IMR-90 (cell line): ENCODE measurements around the gene TBC1D9B. TPM values are rescaled to one million over a fixed set of nuclear protein-coding genes. Genes with fewer than 3 reads are reported as not detected.

Source experiments
- ATAC-seq: fragments of 200-7000 bp; cut with Tn5 transposase; 2 replicates; pipeline ENCODE4 v1.9.1; 2020; ENCODE audit warnings: low read depth, mild to moderate bottlenecking, moderate library complexity
- BruUV-seq: library from RNA; stranded (reverse); fragments of 400-500 nt; replicated peaks from 2 replicates; lab custom pipeline; 2021; lab: Mats Ljungman, UMichigan
- CTCF ChIA-PET: fragments of 300-600 bp; formaldehyde crosslinking; extraction: SDS; loops from one replicate; lab custom pipeline; 2021; ENCODE audit warnings: antibody characterized with exemption; lab: Yijun Ruan, JAX
- POLR2A ChIA-PET: fragments of 300-600 bp; sonication (Branson Sonifier 250); formaldehyde crosslinking; loops from one replicate; lab custom pipeline; 2022; ENCODE audit warnings: antibody characterized with exemption; ENCODE audit not compliant: unreplicated experiment; lab: Charles Lee
- DNase-seq: peaks from one replicate; pipeline ENCODE4 v3.0.0; 2013
- H2AFZ ChIP-seq: replicated peaks from 2 replicates; pipeline ENCODE3; 2013; ENCODE audit warnings: low read length, mild to moderate bottlenecking; ENCODE audit not compliant: poor library complexity
- H2AK5ac ChIP-seq: 2 replicates; pipeline ENCODE4 v1.6.1; 2013; ENCODE audit warnings: low read depth, low read length, inconsistent platforms
- H2AK9ac ChIP-seq: replicated peaks from 2 replicates; pipeline ENCODE3; 2013; ENCODE audit warnings: mild to moderate bottlenecking, low read depth, low read length, moderate library complexity; ENCODE audit not compliant: poor library complexity
- H2BK120ac ChIP-seq: 2 replicates; pipeline ENCODE4 v1.6.1; 2013; ENCODE audit warnings: low read depth, low read length, inconsistent platforms
- H2BK15ac ChIP-seq: 3 replicates; pipeline ENCODE4 v1.6.1; 2013; ENCODE audit warnings: low read depth, low read length, inconsistent platforms
- H2BK20ac ChIP-seq: 2 replicates; pipeline ENCODE4 v1.6.1; 2013; ENCODE audit warnings: low read depth, mild to moderate bottlenecking, inconsistent platforms, low read length, moderate library complexity
- H2BK5ac ChIP-seq: 2 replicates; pipeline ENCODE4 v1.6.1; 2013; ENCODE audit warnings: mild to moderate bottlenecking, low read depth, low read length, inconsistent platforms; ENCODE audit not compliant: poor library complexity, severe bottlenecking
- H3K14ac ChIP-seq: replicated peaks from 2 replicates; pipeline ENCODE4 v1.6.1; 2013; ENCODE audit warnings: low read depth, low read length, inconsistent platforms
- H3K18ac ChIP-seq: 2 replicates; pipeline ENCODE4 v1.6.1; 2013; ENCODE audit warnings: low read depth, low read length, control low read depth
- H3K23ac ChIP-seq: 2 replicates; pipeline ENCODE4 v1.6.1; 2013; ENCODE audit warnings: low read depth, low read length, inconsistent platforms
- H3K27ac ChIP-seq: 2 replicates; pipeline ENCODE4 v1.5.1; 2013; ENCODE audit warnings: mild to moderate bottlenecking, control low read depth, low read length; ENCODE audit not compliant: insufficient read depth
- H3K27me3 ChIP-seq: 2 replicates; pipeline ENCODE4 v1.6.1; 2013; ENCODE audit warnings: low read length; ENCODE audit not compliant: control insufficient read depth, insufficient read depth
- H3K36me3 ChIP-seq: 2 replicates; pipeline ENCODE4 v1.6.1; 2013; ENCODE audit warnings: low read length, mixed read lengths; ENCODE audit not compliant: control insufficient read depth, insufficient read depth
- H3K4ac ChIP-seq: 2 replicates; pipeline ENCODE4 v1.6.1; 2013; ENCODE audit warnings: low read depth, low read length, inconsistent platforms
- H3K4me1 ChIP-seq: 2 replicates; pipeline ENCODE4 v1.6.1; 2013; ENCODE audit warnings: low read length, mixed read lengths; ENCODE audit not compliant: control insufficient read depth, insufficient read depth
- H3K4me2 ChIP-seq: 2 replicates; pipeline ENCODE4 v1.6.1; 2013; ENCODE audit warnings: low read depth, mild to moderate bottlenecking, control low read depth, low read length, moderate library complexity
- H3K4me3 ChIP-seq: 2 replicates; pipeline ENCODE4 v1.5.1; 2013; ENCODE audit warnings: low read depth, mild to moderate bottlenecking, control low read depth, low read length, moderate library complexity; ENCODE audit not compliant: insufficient read depth
- H3K56ac ChIP-seq: 2 replicates; pipeline ENCODE4 v1.6.1; 2013; ENCODE audit warnings: low read length, inconsistent platforms; ENCODE audit not compliant: insufficient read depth; ENCODE audit errors: extremely low read depth
- H3K79me1 ChIP-seq, 2 experiments: 2 replicates each; pipeline ENCODE4 v1.6.1; 2013; ENCODE audit warnings: low read length in 2 of 2, inconsistent platforms in 1 of 2, low read depth in 1 of 2
- H3K9ac ChIP-seq: 2 replicates; pipeline ENCODE4 v1.6.1; 2013; ENCODE audit warnings: low read depth, low read length, control low read depth
- H3K9me1 ChIP-seq: 2 replicates; pipeline ENCODE4 v1.6.1; 2013; ENCODE audit warnings: low read length, inconsistent platforms; ENCODE audit not compliant: insufficient read depth
- H3K9me3 ChIP-seq: 2 replicates; pipeline ENCODE4 v1.6.1; 2013; ENCODE audit warnings: low read length; ENCODE audit not compliant: control insufficient read depth, insufficient read depth
- H4K20me1 ChIP-seq: 2 replicates; pipeline ENCODE4 v1.6.1; 2013; ENCODE audit warnings: low read length, inconsistent platforms; ENCODE audit not compliant: insufficient read depth
- H4K5ac ChIP-seq: 2 replicates; pipeline ENCODE4 v1.6.1; 2013; ENCODE audit warnings: mild to moderate bottlenecking, low read depth, low read length, control low read depth
- H4K8ac ChIP-seq, 2 experiments: 2 replicates each; pipeline ENCODE4 v1.6.1; 2013; ENCODE audit warnings: low read depth in 2 of 2, low read length in 2 of 2, control low read depth in 1 of 2, inconsistent platforms in 1 of 2
- H4K91ac ChIP-seq: 2 replicates; pipeline ENCODE4 v1.6.1; 2013; ENCODE audit warnings: low read depth, low read length, inconsistent platforms; ENCODE audit not compliant: insufficient read depth
- BHLHE40 ChIP-seq: fragments of 150-350 bp; IDR thresholded peaks from 2 replicates; pipeline ENCODE4 v1.6.1; 2016; ENCODE audit warnings: mild to moderate bottlenecking, low read depth, low read length
- ELK1 ChIP-seq: fragments of 150-350 bp; IDR thresholded peaks from 2 replicates; pipeline ENCODE4 v1.6.1; 2016; ENCODE audit warnings: low read depth, mild to moderate bottlenecking, low read length, moderate library complexity, borderline replicate concordance
- FOS ChIP-seq: fragments of 150-350 bp; IDR thresholded peaks from 2 replicates; pipeline ENCODE4 v1.6.1; 2016; ENCODE audit warnings: low read depth, low read length
- MAFK ChIP-seq: IDR thresholded peaks from 2 replicates; pipeline ENCODE4 v1.6.1; 2012; ENCODE audit warnings: low read depth, low read length, improper control_type of control experiment
- MAZ ChIP-seq: IDR thresholded peaks from 2 replicates; pipeline ENCODE4 v1.6.1; 2012; ENCODE audit warnings: low read depth, mild to moderate bottlenecking, low read length, improper control_type of control experiment, moderate library complexity, borderline replicate concordance
- MXI1 ChIP-seq: IDR thresholded peaks from 2 replicates; pipeline ENCODE4 v1.6.1; 2012; ENCODE audit warnings: low read depth, mild to moderate bottlenecking, low read length, moderate library complexity, borderline replicate concordance
- POLR2A ChIP-seq: IDR thresholded peaks from 2 replicates; pipeline ENCODE4 v1.6.1; 2012; ENCODE audit warnings: mild to moderate bottlenecking, low read depth, low read length
- RCOR1 ChIP-seq: IDR thresholded peaks from 2 replicates; pipeline ENCODE4 v1.6.1; 2012; ENCODE audit warnings: mild to moderate bottlenecking, low read length, improper control_type of control experiment; ENCODE audit not compliant: insufficient replicate concordance
- SMC3 ChIP-seq: fragments of 150-350 bp; IDR thresholded peaks from 2 replicates; pipeline ENCODE4 v1.6.1; 2016; ENCODE audit warnings: low read depth, mild to moderate bottlenecking, antibody characterized with exemption, low read length, moderate library complexity
- USF2 ChIP-seq: fragments of 150-350 bp; IDR thresholded peaks from 2 replicates; pipeline ENCODE4 v1.6.1; 2017; ENCODE audit warnings: mild to moderate bottlenecking, antibody characterized with exemption, low read length, low read depth
- WGBS, 2 experiments: methylation state at CpG; one replicate each; pipeline versions ENCODE4 v1.1.5 to v1.1.7; 2013; ENCODE audit warnings: missing lambda C conversion rate in 2 of 2; ENCODE audit not compliant: insufficient read length in 1 of 2; ENCODE audit errors: extremely low coverage in 2 of 2; 5-methylcytosine and 5-hydroxymethylcytosine counted together
- dilution Hi-C: fragments of 300-500 bp; cut with HindIII; formaldehyde crosslinking; loops from one replicate; pipeline ENCODE4 v1.14.3; 2018; ENCODE audit warnings: low sequenced_read_pairs; ENCODE audit not compliant: unreplicated experiment
- in situ Hi-C: fragments of 300-500 bp; cut with MboI; formaldehyde crosslinking; loops from 3 replicates; pipeline ENCODE4 v1.14.3; 2019; ENCODE audit warnings: low sequenced_read_pairs, inconsistent platforms, mixed read lengths
- intact Hi-C: fragments of 100-400 bp; cut with micrococcal nuclease; formaldehyde crosslinking; loops from 2 replicates; pipeline ENCODE4 v1.10.0; 2022
- polyA plus RNA-seq, 3 experiments: library from polyadenylated mRNA; depleted of rRNA; stranded (reverse); fragments of >200 nt; gene quantifications; 2 replicates each; pipeline ENCODE4 v1.2.3, GENCODE V29; 2012; ENCODE audit warnings: low replicate concordance in 1 of 3
- total RNA-seq: library from RNA; depleted of rRNA; stranded (reverse); fragments of >200 nt; gene quantifications from 2 replicates; pipeline ENCODE4 v1.2.3, GENCODE V29; 2012

TBC1D9B gene
- total and polyA plus RNA-seq, 2 of the 4 experiments (the other 2 are of a cell fraction): 58.6 to 78.1 TPM

GRCh38 chr5:179840766-179841165 lies 66.9 kb downstream of the TBC1D9B start:
- no peak overlapping the region for H3K4me3 ChIP-seq
- H2BK20ac ChIP-seq: no peak overlapping the region
- no peak overlapping the region for H2BK120ac ChIP-seq
- H3K79me1 ChIP-seq: peaks cover 0 to 9% of the 10 kb centered on the region in 2 experiments; a peak in 2 of 4 replicates
- no peak for ATAC-seq
- no peaks in the 10 kb centered on the region for H3K27me3 ChIP-seq
- in situ Hi-C loops (no loop called here), intact Hi-C loops (no loop called here), dilution Hi-C loops (no loop called here)
- ChIA-PET CTCF (no interaction called here), POLR2A (no interaction called here)
- no peak overlapping the region for H3K9ac ChIP-seq
- no peak overlapping the region for H2AFZ ChIP-seq
- no peak overlapping the region for H4K8ac ChIP-seq
- no TSS peak for BruUV-seq
- peaks cover 9% of the 10 kb centered on the region for H3K9me3 ChIP-seq
- H3K23ac ChIP-seq: no peak overlapping the region
- 90% methylated on average over 12 of the region's 17 CpGs; no CpG with 5 or more reads in 1 of the 2 experiments for WGBS, 2 experiments
- H3K4me2 ChIP-seq: no peak overlapping the region
- DNase-seq: no peak
- H2BK15ac ChIP-seq: no peak overlapping the region
- no peak overlapping the region for H2AK5ac ChIP-seq
- no peak overlapping the region for H3K18ac ChIP-seq
- no peak overlapping the region for H3K4ac ChIP-seq
- no peak overlapping the region for H4K5ac ChIP-seq
- TF ChIP-seq ELK1 (no peak), MAZ (no peak), BHLHE40 (no peak), POLR2A (no peak; the same call in 1 of the 2 replicates), MAFK (no peak), SMC3 (no peak), MXI1 (no peak), USF2 (no peak), RCOR1 (no peak), FOS (no peak)
- no peaks in the 10 kb centered on the region for H3K4me1 ChIP-seq
- no peak overlapping the region for H2AK9ac ChIP-seq
- peaks cover 37% of the 10 kb centered on the region for H4K20me1 ChIP-seq
- no peak overlapping the region for H4K91ac ChIP-seq
- no peak overlapping the region for H2BK5ac ChIP-seq
- no peaks in the 10 kb centered on the region; the same call in 1 of the 2 replicates for H3K9me1 ChIP-seq
- no peak overlapping the region for H3K27ac ChIP-seq
- no peak overlapping the region for H3K14ac ChIP-seq
- H3K56ac ChIP-seq: no peak overlapping the region
- peaks cover 49% of the 10 kb centered on the region for H3K36me3 ChIP-seq
